Activated CD8-positive, alpha-beta memory T cell treated with anti-CD3 and anti-CD28 coated beads for 48 hours (primary cell): ENCODE measurements around the gene ZNF653.
"Not testable (repeated sequence)": the region's sequence is repeated elsewhere in the genome, so short reads cannot be mapped to it uniquely, and the experiment has no call there.

ENCODE experiments used
- DNase-seq, 3 experiments: peaks; one replicate each; pipeline ENCODE4 v3.0.0-alpha.2; 2020; ENCODE audit warnings: low read depth in 2 of 3, low spot score in 2 of 3

ZNF653 gene

GRCh38 chr19:11457831-11458230 lies 47.8 kb downstream of the ZNF653 start:
- DNase-seq, result no peak

DNA sequence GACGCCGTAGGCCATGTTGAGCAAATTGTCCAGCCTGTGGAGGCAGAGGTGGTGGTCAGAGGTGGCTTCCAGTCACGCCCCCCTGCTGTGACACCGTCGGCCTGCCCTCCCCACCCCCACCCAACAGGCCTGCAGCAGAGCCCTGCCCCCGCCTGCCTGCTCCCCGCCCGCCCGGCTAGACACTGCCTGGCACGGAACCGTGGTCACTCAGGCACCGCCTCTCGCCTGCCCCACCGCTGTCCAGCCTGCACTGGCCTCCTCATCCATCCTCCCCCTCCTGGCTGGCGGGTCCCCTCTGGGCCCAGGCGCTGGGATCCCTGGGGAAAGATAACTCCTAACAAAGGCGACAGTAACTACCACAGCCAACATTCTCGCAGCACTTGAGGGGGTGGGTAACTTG lies 48.5 kb downstream of the ZNF653 start:
- DNase-seq, result no peak

DNA sequence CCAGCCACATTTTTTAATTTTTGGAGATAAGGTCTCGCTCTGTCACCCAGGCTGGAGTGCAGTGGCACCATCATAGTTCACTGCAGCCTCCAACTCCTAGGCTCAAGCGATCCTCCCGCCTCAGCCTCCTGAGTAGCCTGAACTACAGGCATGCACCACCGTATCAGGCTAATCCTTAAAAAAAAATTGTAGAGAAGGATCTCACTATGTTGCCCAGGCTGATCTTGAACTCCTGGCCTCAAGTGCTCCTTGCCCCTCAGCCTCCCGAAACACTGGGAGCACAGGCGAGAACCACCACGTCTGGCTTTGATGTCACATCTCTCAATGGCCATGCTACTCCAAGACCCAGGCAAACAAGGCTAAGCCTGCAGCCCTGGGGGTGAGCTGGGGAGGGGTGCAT lies 49.0 kb downstream of the ZNF653 start:
- no peak for DNase-seq

GRCh38 chr19:11455233-11455554 lies 50.4 kb downstream of the ZNF653 start:
- DNase-seq, result not testable (repeated sequence)

GRCh38 chr19:11453468-11454341 lies 51.9 kb downstream of the ZNF653 start:
- DNase-seq, result no peak

DNA sequence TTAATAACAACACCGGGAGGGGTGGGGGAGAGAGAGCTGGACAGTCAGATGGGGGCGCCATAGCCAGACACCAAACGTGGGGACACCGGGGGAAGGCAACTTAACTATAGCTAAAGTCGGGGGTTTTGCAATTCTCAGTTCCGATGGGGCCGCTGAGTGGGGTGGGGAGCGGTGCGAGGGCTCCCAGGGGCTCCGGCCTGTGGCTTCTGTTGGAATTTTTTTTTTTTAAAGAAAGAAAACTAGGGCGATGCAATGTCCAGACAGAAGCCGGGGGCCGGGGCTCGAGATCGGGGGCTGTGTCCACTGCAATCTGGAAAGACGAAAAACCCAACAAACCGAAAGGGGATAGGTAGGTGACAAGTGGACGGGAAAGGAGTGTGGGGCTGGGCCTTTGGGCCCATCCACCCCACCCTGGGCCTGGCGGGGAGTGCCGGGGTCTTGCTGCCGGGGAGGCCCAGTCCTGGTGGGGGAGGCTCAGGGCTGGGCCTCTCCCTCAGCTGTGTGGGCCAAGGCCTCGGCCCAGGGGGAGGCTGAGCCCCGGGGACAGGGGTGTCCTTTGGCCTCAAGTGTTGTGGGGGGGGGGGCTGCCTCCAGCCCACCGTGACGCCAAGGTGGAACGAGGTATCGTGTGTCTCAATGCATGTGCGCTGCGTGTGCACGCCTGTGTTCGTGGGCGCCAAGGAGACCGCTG lies 52.9 kb downstream of the ZNF653 start:
- no peak for DNase-seq

DNA sequence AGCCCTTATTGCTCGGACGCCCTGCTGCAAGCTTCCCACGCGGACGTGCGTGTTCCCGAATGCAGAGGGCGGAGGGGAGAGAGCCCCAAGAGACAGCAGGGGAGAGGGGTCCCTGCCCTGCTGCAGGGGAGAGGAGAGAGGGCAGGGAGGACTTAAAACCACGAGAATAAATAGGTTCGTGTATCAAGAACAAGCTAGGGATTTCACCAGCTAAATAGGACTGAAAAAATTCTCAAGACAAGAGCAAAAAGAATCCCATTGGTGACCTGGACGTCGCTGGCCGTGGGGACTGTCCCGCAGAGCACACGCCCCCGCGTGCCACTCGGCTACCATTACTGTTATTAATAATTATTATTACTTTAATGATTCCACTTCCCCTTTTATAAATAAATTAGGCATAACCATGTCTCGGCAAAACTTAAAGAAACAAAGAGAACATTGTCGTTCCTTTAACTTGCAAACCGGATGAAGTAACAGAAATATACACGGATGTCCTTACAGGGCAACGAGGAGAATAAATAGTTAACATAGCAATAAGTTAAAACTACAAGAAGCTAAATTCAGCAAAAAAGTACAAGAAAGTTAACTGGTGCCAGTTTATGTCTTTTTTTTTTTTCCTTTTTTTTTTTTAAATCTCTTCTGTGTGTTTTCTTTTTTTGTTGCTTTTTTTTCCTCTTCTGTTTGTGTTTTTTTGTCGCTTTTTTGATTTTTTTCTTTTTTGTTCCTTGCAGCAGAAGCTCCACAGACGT lies 53.6 kb downstream of the ZNF653 start:
- no peak for DNase-seq

DNA sequence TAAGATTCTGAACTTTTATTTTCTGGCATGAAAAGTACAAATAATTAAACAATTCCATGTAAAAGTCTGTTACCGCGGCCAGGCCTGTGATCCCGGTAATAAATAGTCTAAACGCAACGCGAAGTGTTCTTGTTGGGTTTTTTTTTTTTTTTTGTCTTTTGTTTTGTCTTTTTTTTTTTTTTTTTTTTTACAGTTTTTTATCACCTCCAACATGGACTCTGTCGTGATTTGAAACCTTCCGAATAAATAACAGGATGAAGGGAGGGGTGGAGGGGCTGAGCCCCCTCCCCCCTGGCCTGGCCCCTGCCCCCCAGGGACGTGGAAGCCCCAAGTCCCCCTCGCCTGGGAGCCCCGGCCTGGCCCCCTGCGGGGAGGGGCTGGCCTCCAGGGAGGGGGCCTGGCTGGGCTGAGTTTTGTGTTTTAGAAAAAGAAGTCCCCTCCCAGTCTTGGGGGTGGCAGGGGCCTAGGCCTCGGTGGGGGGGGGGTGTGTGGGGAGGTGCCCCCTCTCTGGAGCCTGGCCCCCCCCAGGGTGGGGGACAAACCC lies 54.2 kb downstream of the ZNF653 start:
- no peak for DNase-seq

GRCh38 chr19:11450570-11451326 lies 54.9 kb downstream of the ZNF653 start:
- no peak for DNase-seq

GRCh38 chr19:11448923-11449554 lies 56.6 kb downstream of the ZNF653 start:
- DNase-seq, result no peak

- no peak for DNase-seq
Observed at GRCh38 chr19:11448410-11448809, 57.2 kb downstream of the ZNF653 start.

- DNase-seq, result no peak
Observed at GRCh38 chr19:11447347-11448262, 58.0 kb downstream of the ZNF653 start.

- no peak for DNase-seq
Observed at GRCh38 chr19:11446652-11447301, 58.9 kb downstream of the ZNF653 start.

GRCh38 chr19:11446271-11446651 lies 59.4 kb downstream of the ZNF653 start:
- no peak for DNase-seq

GRCh38 chr19:11445141-11445540 lies 60.5 kb downstream of the ZNF653 start:
- DNase-seq, result no peak

GRCh38 chr19:11444059-11444458 lies 61.6 kb downstream of the ZNF653 start:
- DNase-seq, result no peak

- no peak for DNase-seq
Observed at GRCh38 chr19:11437955-11438354, 67.7 kb downstream of the ZNF653 start.

GRCh38 chr19:11435833-11436313 lies 69.8 kb downstream of the ZNF653 start:
- DNase-seq, result no peak
